ENCODE measurements around the gene SLC4A2.
A peak's percentile ranks its signal among the peaks of the same experiment; 100 is the strongest.

Gene SLC4A2

GRCh38 chr7:151124899-151125399 lies 65.6 kb downstream of the SLC4A2 start:
- no peak for DNase-seq (ENCODE audit: low read depth)
- in situ Hi-C loops (cut with HindIII; ENCODE audit: low sequenced_read_pairs): no loop called here
- H3K4me3 ChIP-seq (ENCODE audit: low read depth, low read length): no peak overlapping the region
- TF ChIP-seq CTCF (IDR thresholded peaks at IDR 0.05; ENCODE audit: low read depth, low read length, missing control alignments): no peak

GRCh38 chr7:151125470-151125845 lies 66.1 kb downstream of the SLC4A2 start:
- no peak for DNase-seq (ENCODE audit: low read depth)
- in situ Hi-C loops (cut with HindIII; ENCODE audit: low sequenced_read_pairs): no loop called here
- H3K4me3 ChIP-seq (ENCODE audit: low read depth, low read length): peak overlapping the region; percentile 24
- no peak for TF ChIP-seq CTCF (IDR thresholded peaks at IDR 0.05; ENCODE audit: low read depth, low read length, missing control alignments)

GRCh38 chr7:151125846-151126481 lies 66.6 kb downstream of the SLC4A2 start:
- peak overlapping the region; percentile 24 for H3K4me3 ChIP-seq (ENCODE audit: low read depth, low read length)
- no peak for DNase-seq (ENCODE audit: low read depth)
- no peak for TF ChIP-seq CTCF (IDR thresholded peaks at IDR 0.05; ENCODE audit: low read depth, low read length, missing control alignments)
- in situ Hi-C loops (cut with HindIII; ENCODE audit: low sequenced_read_pairs): no loop called here
